ENCODE data around the gene OVOL1.
"Not testable (repeated sequence)": the region's sequence is repeated elsewhere in the genome, so short reads cannot be mapped to it uniquely, and the experiment has no call there.

The OVOL1 gene

GRCh38 chr11:65814131-65814985, 27.5 kb downstream of the OVOL1 start:
- in situ Hi-C loops (cut with MboI; ENCODE audit: low sequenced_read_pairs), result no loop called here

GRCh38 chr11:65814986-65815565, 28.2 kb downstream of the OVOL1 start:
- in situ Hi-C loops (cut with MboI; ENCODE audit: low sequenced_read_pairs), result no loop called here

GRCh38 chr11:65816696-65817095, 29.8 kb downstream of the OVOL1 start:
- in situ Hi-C loops (cut with MboI; ENCODE audit: low sequenced_read_pairs), result no loop called here

GRCh38 chr11:65817312-65817834, 30.5 kb downstream of the OVOL1 start:
- in situ Hi-C loops (cut with MboI; ENCODE audit: low sequenced_read_pairs), result no loop called here

- in situ Hi-C loops (cut with MboI; ENCODE audit: low sequenced_read_pairs), result no loop called here
Observed at GRCh38 chr11:65817835-65818680, 31.2 kb downstream of the OVOL1 start.

GRCh38 chr11:65821107-65821506, 34.2 kb downstream of the OVOL1 start:
- in situ Hi-C loops (cut with MboI; ENCODE audit: low sequenced_read_pairs), result no loop called here

- in situ Hi-C loops (cut with MboI; ENCODE audit: low sequenced_read_pairs), result no loop called here
Observed at GRCh38 chr11:65822776-65823528, 36.1 kb downstream of the OVOL1 start.

GRCh38 chr11:65826984-65827735, 40.3 kb downstream of the OVOL1 start:
- in situ Hi-C loops (cut with MboI; ENCODE audit: low sequenced_read_pairs), result no loop called here

GRCh38 chr11:65829459-65829858, 42.6 kb downstream of the OVOL1 start:
- in situ Hi-C loops (cut with MboI; ENCODE audit: low sequenced_read_pairs), result no loop called here

GRCh38 chr11:65832231-65832630, 45.4 kb downstream of the OVOL1 start:
- in situ Hi-C loops (cut with MboI; ENCODE audit: low sequenced_read_pairs), result not testable (repeated sequence)

- in situ Hi-C loops (cut with MboI; ENCODE audit: low sequenced_read_pairs), result no loop called here
Observed at GRCh38 chr11:65833297-65834030, 46.6 kb downstream of the OVOL1 start, which contains the start of gene SNX32. SNX32 (plus strand) TSS chr11:65833963; CDS start chr11:65834066, 103 bp downstream.

GRCh38 chr11:65834202-65834601, 47.3 kb downstream of the OVOL1 start:
- in situ Hi-C loops (cut with MboI; ENCODE audit: low sequenced_read_pairs), result no loop called here

- in situ Hi-C loops (cut with MboI; ENCODE audit: low sequenced_read_pairs), result no loop called here
Observed at GRCh38 chr11:65842144-65842543, 55.3 kb downstream of the OVOL1 start.

GRCh38 chr11:65843811-65844210, 56.9 kb downstream of the OVOL1 start:
- in situ Hi-C loops (cut with MboI; ENCODE audit: low sequenced_read_pairs), result no loop called here

GRCh38 chr11:65844231-65844872, 57.5 kb downstream of the OVOL1 start:
- in situ Hi-C loops (cut with MboI; ENCODE audit: low sequenced_read_pairs), result no loop called here

Measured in HL-60/S4 (cell line).